ENCODE results near the gene TMEM205.

DNA sequence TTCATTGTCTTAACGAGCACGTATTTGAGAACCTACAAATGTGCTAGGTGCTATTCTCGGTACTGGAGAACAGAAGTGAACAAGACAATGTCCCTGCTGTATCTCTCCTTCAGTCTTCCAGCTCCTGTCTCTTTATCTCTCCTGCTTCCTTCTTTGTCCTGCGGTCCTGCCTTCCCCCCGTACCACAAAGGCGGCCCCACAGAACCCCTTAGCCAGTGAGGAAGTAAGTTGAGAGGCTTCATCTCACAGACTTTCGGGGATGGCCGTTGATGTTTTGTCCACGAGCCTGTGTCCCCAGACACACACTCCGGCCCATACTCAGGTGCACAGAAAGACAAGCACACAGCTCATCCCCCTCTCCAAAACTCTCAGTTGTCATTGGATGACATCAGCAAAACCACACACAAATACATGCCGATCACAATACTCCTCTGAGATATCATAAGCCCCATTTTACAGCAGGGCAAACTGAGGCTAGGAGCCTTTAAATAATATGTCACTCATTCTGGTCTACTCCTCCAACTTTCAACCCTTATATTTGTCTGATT is 27.9 kb upstream of the TMEM205 start:
- TF ChIP-seq CTCF (conservative IDR thresholded peaks at IDR 0.05; ENCODE audit: low read depth in 2 of 2) (no peak), NANOG (IDR thresholded peaks at IDR 0.05; ENCODE audit: borderline replicate concordance) (no peak), EZH2 (IDR thresholded peaks at IDR 0.05; ENCODE audit: low read depth, unreplicated experiment) (no peak), POLR2AphosphoS5 (IDR thresholded peaks at IDR 0.05; ENCODE audit: low read depth) (no peak), EZH2phosphoT487 (IDR thresholded peaks at IDR 0.05; ENCODE audit: unreplicated experiment) (no peak), CREB1 (CRISPR knock-in tag; IDR thresholded peaks at IDR 0.05; ENCODE audit: low read depth) (no peak), JUNB (IDR thresholded peaks at IDR 0.05; ENCODE audit: unreplicated experiment) (no peak)

All from GM23338 (cell line).